ENCODE results near the gene JOSD2. TPM values are rescaled to one million over a fixed set of nuclear protein-coding genes. Genes with fewer than 3 reads are reported as not detected.

JOSD2 gene
- total RNA-seq, 6 donors from 2014 or later, result 22.6 to 59.2 (median 40.1) TPM

GRCh38 chr19:50553134-50553703 lies 42.2 kb upstream of the JOSD2 start:
- Histone ChIP-seq H3K27me3 (peaks cover 0 to 28% (median 9%) of the 10 kb centered on the region in 4 donors), H3K27ac (no peak overlapping the region), H3K36me3 (no peaks in the 10 kb centered on the region), H3K4me3 (no peak overlapping the region), H3K9me3 (no peaks in the 10 kb centered on the region), H3K4me1 (peaks cover 9 to 18% (median 13%) of the 10 kb centered on the region in 4 donors)
- no peak for ATAC-seq (ENCODE audit: low FRiP score in 2 of 2)
- DNase-seq, result no peak
- TF ChIP-seq POLR2A (IDR thresholded peaks at IDR 0.05) (no peak), POLR2AphosphoS5 (IDR thresholded peaks at IDR 0.05) (no peak), EP300 (IDR thresholded peaks at IDR 0.05) (no peak)
- 74 to 77% methylated on average over 19 of the region's 19 CpGs for WGBS, 2 donors

GRCh38 chr19:50552540-50552939 lies 41.5 kb upstream of the JOSD2 start:
- Histone ChIP-seq H3K27ac (no peak overlapping the region), H3K4me3 (no peak overlapping the region), H3K27me3 (peaks cover 0 to 27% (median 9%) of the 10 kb centered on the region in 4 donors), H3K4me1 (peaks cover 13 to 24% (median 15%) of the 10 kb centered on the region in 4 donors), H3K36me3 (no peaks in the 10 kb centered on the region), H3K9me3 (no peaks in the 10 kb centered on the region)
- ATAC-seq (ENCODE audit: low FRiP score in 2 of 2), result no peak
- 76 to 77% methylated on average over 15 of the region's 15 CpGs for WGBS, 2 donors
- no peak for DNase-seq
- TF ChIP-seq CTCF (IDR thresholded peaks at IDR 0.05), result no peak
- TF ChIP-seq POLR2AphosphoS5 (IDR thresholded peaks at IDR 0.05), result no peak
- no peak for TF ChIP-seq POLR2A (IDR thresholded peaks at IDR 0.05)
- no peak for TF ChIP-seq EP300 (IDR thresholded peaks at IDR 0.05)

GRCh38 chr19:50551715-50552187 lies 40.8 kb upstream of the JOSD2 start:
- 1 to 2% methylated on average over 15 to 22 of the region's 22 CpGs for WGBS, 2 donors
- peaks cover 0 to 19% (median 5%) of the 10 kb centered on the region in 4 donors for H3K27me3 ChIP-seq
- H3K4me3 ChIP-seq, result peak overlapping the region in 3 of 4 donors; percentile 8 to 37 (median 34)
- ATAC-seq (ENCODE audit: low FRiP score in 2 of 2) (no peak), DNase-seq (no peak)
- H3K4me1 ChIP-seq, result peaks cover 10 to 26% (median 14%) of the 10 kb centered on the region in 4 donors
- H3K36me3 ChIP-seq, result no peaks in the 10 kb centered on the region
- peak overlapping the region in 2 of 4 donors; percentile 23 to 39 for H3K27ac ChIP-seq
- no peaks in the 10 kb centered on the region for H3K9me3 ChIP-seq
- TF ChIP-seq POLR2A (IDR thresholded peaks at IDR 0.05), result no peak

GRCh38 chr19:50551034-50551714 lies 40.2 kb upstream of the JOSD2 start:
- peaks cover 0 to 14% (median 5%) of the 10 kb centered on the region in 4 donors for H3K27me3 ChIP-seq
- H3K27ac ChIP-seq, result peak overlapping the region in 2 of 4 donors; percentile 23 to 39
- no peaks in the 10 kb centered on the region for H3K36me3 ChIP-seq
- peak overlapping the region in 3 of 4 donors; percentile 8 to 37 (median 34) for H3K4me3 ChIP-seq
- no peak for DNase-seq
- H3K4me1 ChIP-seq, result peaks cover 8 to 22% (median 9%) of the 10 kb centered on the region in 4 donors
- ATAC-seq (ENCODE audit: low FRiP score in 2 of 2), result no peak
- no peak for TF ChIP-seq POLR2AphosphoS5 (IDR thresholded peaks at IDR 0.05)
- no peak for TF ChIP-seq POLR2A (IDR thresholded peaks at IDR 0.05)
- TF ChIP-seq CTCF (IDR thresholded peaks at IDR 0.05), result no peak
- TF ChIP-seq EP300 (IDR thresholded peaks at IDR 0.05), result no peak
- WGBS, 2 donors, result 9 to 10% methylated on average over 15 to 17 of the region's 32 CpGs
- H3K9me3 ChIP-seq, result no peaks in the 10 kb centered on the region

DNA sequence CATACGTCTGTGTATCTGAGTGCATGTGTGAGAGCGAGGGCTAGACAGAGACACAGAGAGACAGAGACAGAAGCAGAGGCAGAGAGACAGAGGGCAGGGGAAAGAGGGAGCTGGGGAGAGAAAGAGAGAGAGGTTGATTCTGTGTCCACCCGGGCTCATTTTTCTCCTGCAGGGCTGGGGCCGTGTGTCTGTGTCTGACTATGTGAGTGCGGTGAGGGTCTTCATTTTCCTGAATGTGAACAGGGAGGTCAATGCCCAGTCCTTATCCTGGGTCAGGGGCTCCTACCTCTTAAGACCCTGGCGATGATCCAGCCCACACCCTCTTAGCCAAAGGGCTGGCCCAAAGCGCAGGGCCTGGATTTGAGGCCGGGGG lies 39.6 kb upstream of the JOSD2 start:
- H3K36me3 ChIP-seq, result no peaks in the 10 kb centered on the region
- DNase-seq (no peak), ATAC-seq (ENCODE audit: low FRiP score in 2 of 2) (no peak)
- peaks cover 0 to 9% (median 3%) of the 10 kb centered on the region in 4 donors for H3K27me3 ChIP-seq
- 37 to 52% methylated on average over 6 to 8 of the region's 8 CpGs for WGBS, 2 donors
- TF ChIP-seq POLR2AphosphoS5 (IDR thresholded peaks at IDR 0.05), result no peak
- no peak for TF ChIP-seq POLR2A (IDR thresholded peaks at IDR 0.05)
- TF ChIP-seq CTCF (IDR thresholded peaks at IDR 0.05), result no peak
- no peak for TF ChIP-seq EP300 (IDR thresholded peaks at IDR 0.05)
- H3K27ac ChIP-seq, result peak overlapping the region in 1 of 4 donors; percentile 39
- no peaks in the 10 kb centered on the region for H3K9me3 ChIP-seq
- H3K4me1 ChIP-seq, result peaks cover 3 to 23% (median 8%) of the 10 kb centered on the region in 4 donors
- peak overlapping the region in 3 of 4 donors; percentile 8 to 37 (median 34) for H3K4me3 ChIP-seq
